Stimulated activated CD4-positive, alpha-beta T cell treated with anti-CD3 and anti-CD28 coated beads, Interleukin-4, amount 100 ng/mL, for 24 hours (primary cell): Measurements from ENCODE around the gene SNW1.
"Not testable (repeated sequence)": the region's sequence is repeated elsewhere in the genome, so short reads cannot be mapped to it uniquely, and the experiment has no call there.

ENCODE experiments used
- DNase-seq: peaks from one replicate; pipeline ENCODE4 v3.0.0-alpha.2; 2020

Gene SNW1

DNA sequence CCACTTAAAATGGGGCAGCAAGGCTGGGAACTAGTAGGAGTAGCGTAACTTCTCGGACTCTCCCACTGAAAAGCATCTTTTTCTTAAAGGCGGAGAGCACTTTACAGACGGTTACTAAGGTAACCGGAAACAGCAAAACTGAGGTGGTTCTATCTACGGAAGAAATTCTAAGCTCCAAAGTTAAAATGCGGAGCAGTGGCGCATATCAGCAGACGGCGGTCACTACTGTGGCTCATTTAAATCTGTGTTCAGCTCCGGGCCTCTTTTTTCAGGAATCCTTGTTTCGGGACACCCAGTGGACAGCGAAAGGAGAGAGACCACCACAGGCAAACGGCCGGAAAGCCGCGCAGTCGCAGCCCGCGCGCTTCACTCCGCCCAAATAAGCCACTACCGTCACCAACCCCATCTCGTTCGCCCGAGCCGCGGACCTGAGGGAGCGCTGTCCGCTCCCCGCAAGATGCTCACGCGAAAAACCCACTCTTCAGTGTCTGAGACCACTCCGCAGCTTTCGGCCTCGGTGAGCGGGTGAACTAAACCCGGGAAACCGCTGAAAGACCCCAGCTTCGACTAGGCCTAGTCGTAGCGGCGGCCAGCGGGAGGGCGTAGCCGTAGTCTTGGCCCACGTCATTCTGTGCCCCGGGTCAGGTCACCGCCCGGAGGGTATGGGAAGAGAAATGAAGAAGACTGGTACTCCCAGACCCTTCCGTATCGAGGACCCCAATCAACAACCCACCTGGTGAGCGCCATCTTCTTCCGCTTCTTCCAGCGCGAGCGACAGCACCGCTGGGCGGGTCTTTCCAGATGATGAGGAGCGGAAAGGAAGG is at the start of gene SNW1:
TSS of gene SNW1 (minus strand) at position 776 of the 824 bp plus-strand sequence. CDS start at position 747, 29 bp downstream.
- peak; percentile 93 for DNase-seq

DNA sequence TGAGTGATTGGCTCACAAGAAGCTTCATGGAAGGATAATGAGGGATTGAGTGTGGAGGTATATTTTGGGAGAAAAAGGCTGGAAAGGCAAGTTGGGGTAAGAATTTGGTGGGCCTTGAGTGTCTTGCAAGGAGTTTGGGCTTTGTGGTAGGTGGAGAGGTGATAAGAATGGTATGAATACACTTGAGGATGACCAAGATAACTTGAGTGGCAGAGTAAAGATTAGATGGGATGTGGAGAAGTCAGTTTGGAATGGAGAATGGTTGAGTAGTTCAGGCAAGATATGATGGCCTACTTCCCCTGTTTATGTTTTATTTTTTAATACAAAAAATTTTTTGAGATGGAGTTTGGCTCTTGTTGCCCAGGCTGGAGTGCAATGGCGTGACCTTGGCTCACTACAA is 48.1 kb upstream of the SNW1 start:
- DNase-seq, result no peak

DNA sequence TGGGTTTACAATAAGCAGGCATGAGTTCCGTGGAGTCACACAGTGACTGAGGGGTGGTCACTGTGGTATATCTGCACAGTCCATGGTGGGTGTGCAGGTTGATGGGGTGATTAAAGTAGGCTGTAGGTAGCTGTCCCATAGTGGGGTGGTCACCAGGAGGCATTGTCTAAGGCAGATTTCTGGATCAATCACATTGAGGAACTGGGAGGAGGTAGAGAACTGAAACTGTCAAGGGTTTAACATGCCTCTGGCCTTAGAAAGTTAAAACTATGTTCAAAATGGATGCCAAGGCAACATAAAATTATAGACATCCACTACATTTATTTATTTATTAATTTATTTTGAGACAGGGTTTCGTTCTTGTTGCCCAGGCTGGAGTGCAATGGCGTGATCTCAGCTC is 47.3 kb upstream of the SNW1 start:
- no peak for DNase-seq

- DNase-seq, result no peak
Measured at GRCh38 chr14:77805706-77806105, 44.8 kb upstream of the SNW1 start.

DNA sequence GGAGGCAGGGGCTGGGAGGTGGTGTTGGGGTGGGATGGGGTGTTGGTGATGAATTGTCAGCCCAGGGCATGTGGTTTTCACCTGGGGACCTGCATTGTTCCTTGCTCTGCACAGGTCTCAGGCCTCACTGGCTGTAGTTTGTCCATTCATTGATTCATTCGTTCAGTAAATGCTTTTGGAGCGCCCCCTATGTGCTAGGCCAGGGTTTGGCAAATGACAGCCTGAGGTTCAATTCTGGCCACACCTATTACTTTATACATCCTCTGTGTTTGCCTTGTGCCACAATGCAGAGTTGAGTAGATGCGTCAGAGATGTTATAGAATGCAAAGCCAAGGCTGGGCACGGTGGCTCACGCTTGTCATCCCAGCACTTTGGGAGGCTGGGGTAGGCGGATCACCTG is 43.6 kb upstream of the SNW1 start:
- peak; percentile 7 for DNase-seq

DNA sequence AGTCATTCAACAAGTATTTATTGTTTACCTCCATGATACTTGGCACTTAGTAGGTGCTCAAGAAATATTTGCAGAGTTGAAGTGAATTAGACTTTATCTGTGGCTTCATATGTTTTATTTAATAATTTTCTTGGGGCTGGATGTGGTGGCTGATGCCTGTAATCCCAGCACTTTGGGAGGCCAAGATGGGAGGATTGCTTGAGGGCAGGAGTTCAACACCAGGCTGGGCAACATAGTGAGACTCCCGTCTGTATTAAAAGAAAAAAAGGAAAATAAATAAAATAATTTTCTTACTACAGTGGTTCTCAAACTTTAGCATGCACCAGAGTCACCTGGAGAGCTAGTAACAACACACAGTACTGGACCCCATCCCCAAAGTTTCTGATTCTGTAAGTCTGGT is 39.9 kb upstream of the SNW1 start:
- no peak for DNase-seq

DNA sequence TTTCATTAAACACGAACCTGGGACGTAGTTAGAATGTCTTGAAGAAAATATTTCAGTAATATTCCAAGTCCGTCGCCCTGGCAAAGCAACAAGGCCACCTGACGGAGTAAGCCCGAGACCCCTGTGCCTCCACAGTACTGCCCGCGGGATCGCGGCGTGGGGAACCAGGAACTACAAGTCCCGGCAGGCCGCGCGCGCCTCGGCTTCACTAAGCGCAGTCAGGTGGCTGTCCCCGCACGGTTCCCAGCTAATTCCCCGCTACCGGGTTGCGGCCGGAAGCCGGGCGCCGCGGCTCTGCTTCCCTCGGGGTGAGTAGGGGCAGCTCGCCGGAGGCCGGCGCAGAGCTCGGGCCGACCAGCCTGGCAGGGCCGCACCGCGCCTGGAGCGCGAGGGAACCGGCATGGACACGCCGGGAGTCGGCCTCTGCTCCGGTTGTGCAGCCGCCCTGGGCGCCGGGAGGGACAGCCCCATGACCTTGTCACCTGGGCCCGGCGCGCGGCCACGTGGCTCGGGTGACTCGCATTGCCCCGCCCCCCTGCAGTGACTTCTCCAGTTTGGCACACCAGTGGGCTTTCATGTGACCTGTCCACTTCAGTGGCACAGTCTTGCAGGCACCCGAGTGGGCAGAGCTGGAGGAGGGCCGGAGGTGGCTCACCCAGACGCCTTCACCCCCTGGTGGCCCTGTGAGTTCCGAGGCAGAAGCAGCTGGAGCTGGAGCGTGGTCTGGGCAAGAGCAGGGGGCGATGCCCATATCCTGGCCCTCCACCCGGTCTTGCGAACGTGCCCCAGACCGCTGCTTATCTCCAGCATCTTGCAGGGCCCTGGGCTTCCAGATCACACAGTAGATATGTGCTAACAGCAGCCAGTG is 39.1 kb upstream of the SNW1 start, which contains the start of gene ADCK1:
TSS of gene ADCK1 (plus strand) at position 247 of the 868 bp plus-strand sequence. CDS start 18,870 bp downstream, outside the sequence.
- DNase-seq, result peak; percentile 88

- not testable (repeated sequence) for DNase-seq
Measured at GRCh38 chr14:77799456-77799855, 38.5 kb upstream of the SNW1 start.

DNA sequence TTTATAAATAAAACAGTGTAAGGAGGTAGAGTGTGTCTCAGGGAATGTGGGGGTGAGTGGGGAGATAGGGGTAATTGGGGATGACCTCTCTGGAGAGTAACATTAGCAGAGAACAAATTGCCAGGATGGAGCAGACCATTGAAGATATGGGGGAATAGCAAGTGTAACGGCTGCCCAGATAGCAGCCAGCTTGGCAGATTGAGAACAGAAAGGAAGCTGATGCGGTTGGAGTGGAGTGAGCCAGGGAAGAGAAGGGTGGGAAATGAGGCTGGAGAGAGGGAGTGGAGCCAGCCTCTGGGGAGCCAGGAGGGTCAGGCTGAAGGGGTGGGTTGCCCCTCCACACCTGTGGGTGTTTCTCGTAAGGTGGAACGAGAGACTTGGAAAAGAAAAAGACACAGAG is 33.4 kb upstream of the SNW1 start:
- DNase-seq, result no peak

DNA sequence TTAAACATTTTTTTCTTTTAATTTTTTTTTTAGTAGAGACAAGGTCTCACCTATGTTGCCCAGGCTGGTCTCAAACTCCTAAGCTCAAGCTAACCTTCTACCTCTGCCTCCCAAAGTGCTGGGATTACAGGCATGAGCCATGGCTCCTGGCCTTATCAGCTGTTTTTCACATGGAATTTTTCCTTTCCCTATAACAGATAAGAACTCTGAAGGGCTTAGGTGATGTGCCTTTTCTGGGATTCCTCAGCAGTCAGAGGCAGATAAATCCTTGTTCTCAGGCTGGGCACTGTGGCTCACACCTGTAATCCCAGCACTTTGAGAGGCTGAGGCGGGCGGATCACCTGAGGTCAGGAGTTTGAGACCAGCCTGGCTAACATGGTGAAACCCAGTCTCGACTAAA is 32.3 kb upstream of the SNW1 start:
- not testable (repeated sequence) for DNase-seq

DNA sequence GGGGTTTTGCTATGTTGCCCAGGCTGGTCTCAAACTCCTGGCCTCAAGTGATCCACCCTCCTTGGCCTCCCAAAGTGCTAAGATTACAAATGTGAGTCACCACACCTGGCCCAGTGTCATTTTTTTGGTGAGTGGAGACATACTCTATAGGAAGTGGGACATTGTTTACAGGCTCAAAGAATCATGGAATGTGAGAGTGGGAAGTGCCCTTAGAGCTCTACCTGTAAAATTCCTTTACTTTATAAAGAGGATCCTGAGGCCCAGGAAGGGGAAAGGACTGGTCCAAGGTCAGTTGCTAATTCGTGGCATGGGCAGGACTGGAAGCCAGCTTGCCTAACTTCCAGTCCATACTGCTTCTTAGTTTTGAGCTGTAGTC is 30.3 kb upstream of the SNW1 start:
- DNase-seq, result no peak

DNA sequence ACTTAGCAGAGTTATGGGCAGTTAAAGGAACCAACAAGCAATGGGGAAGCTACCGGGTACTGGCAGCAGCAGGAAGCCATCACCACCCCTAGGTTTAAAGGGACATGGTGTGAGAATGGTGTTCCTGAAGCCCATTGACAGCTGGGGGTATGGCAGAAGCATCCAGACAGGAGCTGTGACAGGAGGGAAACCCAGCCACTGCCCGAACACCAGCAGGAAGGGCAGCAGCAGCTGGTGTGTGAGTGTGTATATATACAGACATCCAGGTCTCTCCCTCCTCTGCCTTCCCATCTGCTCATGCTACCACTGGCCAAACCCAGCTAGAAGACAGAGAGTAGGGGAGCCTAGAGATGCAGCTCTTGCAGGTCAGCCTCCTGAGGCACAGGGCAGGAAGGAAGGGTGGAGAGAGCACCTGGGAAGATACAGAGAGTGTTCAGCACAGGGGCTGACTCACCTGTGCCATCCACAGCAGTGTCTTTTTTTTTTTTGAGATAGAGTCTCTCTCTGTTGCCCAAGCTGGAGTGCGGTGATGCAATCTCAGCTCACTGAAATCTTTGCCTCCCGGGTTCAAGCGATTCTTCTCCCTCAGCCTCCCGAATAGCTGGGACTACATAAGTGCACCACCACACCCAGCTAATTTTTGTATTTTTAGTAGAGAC is 29.7 kb upstream of the SNW1 start:
- DNase-seq, result no peak

DNA sequence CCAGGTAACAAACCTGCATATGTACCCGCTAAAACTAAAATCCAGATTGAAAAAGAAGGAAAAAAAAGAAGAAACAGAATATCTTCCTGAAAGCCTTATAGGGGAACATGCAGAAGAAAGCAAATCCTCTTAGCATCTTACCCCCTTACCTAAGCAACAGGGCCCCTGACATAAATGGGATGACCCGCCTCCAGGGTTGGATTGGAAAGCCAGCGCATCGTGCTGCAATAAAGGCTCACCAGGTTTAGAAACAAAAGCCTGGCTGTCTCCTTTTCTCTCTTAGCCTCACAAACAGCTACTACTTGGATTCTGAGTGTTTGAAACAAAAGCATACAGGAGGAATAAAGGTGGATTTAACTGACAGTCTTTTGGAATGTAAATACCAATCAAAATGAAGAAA is 25.2 kb upstream of the SNW1 start:
- DNase-seq, result no peak

GRCh38 chr14:77782202-77782601 is 21.2 kb upstream of the SNW1 start:
- no peak for DNase-seq

DNA sequence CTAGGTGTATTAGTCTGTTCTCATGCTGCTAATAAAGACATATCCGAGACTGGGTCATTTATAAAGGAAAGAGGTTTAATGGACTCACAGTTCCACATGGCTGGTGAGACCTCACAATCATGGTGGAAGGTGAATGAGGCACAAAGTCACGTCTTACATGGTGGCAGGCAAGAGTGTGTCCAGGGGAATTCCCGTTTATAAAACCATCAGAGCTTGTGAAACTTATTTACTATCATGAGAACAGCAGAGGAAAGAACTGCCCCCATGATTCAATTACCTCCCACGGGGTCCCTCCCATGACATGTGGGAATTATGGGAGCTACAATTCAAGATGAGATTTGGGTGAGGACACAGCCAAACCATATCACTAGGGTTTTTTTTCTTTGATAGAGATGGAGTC is 13.0 kb upstream of the SNW1 start:
- DNase-seq, result not testable (repeated sequence)

DNA sequence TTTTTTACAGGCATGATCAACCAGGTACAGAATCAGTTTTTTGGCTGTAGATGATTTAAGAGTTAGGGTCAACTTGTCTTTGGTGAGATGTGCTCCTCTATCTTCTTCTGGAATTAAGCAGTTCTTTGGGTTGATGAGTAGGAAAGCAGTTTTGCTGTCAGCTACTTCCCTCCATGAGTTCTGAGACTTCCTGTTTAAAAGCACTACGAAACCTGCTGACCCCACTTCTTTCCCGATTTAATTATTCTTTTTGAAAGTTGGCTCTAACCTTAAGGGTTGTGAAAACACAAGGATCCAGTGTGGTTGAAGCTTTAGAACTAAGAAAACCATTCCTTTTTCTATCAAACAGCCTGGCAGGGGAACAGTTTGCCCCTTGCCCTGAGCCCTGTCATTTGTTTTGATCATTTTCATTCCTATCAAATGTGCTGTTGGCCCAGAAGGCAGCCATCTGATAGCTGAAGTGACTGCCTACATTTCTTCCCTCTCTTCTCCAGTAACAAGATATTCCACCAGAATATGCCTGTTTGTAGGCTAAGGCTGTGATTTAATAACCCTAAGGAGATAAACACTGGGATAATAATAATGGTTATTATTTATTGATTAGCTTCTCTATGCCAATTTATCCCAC is 7.6 kb upstream of the SNW1 start:
- not testable (repeated sequence) for DNase-seq

DNA sequence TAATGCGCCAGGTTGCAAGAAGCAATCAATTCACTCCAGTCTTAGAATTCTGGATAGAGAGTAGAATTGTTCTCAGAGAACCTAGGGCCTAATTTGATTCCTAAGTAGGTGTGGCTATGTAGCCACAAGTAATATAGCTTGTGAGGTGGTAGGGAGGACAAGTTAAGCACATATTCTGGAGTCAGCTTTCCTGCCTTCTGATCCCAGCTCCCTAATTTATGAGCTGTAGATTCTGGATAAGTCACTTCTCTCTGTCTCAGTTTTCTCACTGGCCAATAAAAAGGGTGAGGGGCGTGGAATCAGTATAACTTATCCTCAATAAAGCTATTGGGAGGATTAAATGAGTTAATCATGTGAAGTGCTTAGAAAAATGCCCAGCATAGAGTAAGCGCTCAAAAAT is 3.0 kb upstream of the SNW1 start:
- DNase-seq, result no peak

DNA sequence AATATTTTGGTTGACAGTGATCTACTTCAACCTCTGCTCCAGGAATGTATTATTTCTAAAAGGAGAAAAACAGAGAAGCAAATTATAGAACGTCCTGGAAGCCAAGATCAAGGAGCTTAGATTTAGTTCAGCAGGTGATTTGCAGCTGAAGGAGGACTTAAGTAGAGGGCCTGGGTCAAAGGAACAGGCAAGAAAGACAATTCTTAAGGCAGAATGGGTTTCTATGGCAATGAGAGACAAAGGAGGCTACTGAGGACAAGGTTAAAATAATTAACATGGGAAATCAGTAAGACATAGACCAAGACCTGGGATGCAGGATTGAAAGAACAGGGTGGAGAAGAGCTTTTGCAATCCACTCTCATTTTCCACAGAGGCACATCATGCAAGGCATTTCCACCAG is 2.4 kb upstream of the SNW1 start:
- no peak for DNase-seq

DNA sequence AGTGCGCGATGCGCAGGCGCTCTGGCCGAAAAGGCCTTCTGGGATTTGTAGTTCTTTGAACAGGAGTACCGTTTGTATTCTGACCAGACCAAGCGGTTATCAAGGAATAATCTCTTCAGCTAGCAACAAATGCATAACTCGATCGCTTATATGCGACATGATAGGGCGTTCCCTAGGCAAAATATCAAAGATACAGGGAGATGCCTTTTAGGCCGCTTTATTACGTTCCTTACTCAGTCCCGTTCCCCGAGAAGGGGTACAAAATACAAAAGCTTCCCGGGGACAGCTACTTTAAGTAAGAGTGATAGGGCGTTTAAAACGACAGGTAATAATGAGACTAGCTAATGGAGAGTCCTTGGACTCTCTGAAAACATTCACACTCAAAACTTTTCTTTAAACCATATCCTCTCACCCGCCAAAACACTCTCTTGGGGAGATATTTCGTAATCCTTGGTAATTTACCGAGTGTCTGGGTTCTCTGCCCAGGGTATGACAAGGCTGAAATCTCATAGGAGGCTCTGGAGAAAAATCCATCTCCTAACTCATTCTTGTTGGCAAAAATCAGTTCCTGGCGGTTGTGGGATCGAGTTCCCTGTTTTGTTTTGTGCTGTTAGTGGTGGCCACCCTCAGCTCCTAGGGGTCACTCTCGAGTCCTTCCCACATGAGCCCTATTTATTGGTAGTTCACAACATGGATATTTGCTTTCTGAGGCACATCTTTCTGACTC is 412 bp upstream of the SNW1 start:
- DNase-seq, result no peak

GRCh38 chr14:77752799-77753516 is 8.0 kb downstream of the SNW1 start:
- no peak for DNase-seq

DNA sequence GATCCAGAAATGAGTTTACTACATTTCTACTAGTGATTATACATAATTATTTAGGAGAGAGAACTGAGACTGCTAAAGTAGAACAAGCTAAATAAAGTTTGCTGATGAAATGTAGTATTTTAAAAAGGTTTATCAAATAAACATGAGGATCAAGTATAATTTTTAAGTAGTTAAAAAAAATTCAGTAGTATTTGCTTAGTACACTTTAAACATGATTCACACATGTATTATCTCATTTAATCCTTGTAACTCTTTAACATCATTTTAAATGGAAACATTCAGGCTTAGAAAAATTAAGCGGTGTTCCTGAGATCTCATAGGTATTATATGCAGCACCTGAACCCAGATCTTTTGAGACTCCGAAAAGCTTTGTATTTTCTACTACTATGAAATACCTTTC is 8.7 kb downstream of the SNW1 start:
- no peak for DNase-seq

GRCh38 chr14:77747425-77747824 is 13.5 kb downstream of the SNW1 start:
- DNase-seq, result not testable (repeated sequence)
